ENCODE results near the gene LSAMP.

LSAMP gene

GRCh38 chr3:116285781-116286421, 159.4 kb downstream of the LSAMP start:
- DNase-seq, result no peak

DNA sequence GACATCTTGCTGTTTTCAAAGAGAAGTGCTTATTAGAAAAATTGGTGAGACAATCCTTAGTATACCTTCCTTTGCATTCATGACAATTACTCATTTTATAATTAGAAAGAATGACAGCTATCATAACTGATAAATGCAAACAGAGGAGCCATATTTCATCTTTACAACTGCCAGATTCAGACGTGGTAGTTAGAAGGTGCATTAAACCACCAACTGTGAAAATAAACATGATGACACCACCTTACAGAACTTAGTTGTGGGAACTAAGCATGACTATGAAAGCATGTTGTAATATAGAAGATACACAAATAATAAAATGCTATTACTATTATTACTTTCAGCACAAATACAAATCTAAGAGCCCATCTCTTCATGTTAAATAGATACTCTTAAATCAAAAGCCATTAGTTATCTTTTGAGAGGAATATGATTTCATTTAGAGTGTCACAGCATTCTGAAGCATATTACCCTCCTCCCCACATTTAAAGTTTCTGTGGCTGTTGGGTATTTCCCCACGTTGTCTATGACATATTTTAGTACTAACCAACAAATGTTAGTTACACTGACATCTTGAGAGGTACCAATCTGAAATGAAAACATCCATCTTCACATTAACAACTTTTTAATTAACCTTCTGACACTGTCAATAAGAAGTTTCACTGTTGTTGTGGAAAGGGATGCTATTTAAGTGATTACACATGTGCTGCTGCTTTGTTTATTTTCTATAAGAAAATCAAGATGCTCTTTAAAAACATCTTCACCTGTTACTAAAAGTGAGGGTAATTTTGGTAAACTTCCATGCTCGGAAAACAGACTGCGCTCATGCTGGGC, 163.8 kb downstream of the LSAMP start:
- no peak for DNase-seq

- DNase-seq, result no peak
These were observed 165.1 kb downstream of the LSAMP start for GRCh38 chr3:116280130-116280740.

GRCh38 chr3:116276675-116277074, 168.6 kb downstream of the LSAMP start:
- no peak for DNase-seq

DNA sequence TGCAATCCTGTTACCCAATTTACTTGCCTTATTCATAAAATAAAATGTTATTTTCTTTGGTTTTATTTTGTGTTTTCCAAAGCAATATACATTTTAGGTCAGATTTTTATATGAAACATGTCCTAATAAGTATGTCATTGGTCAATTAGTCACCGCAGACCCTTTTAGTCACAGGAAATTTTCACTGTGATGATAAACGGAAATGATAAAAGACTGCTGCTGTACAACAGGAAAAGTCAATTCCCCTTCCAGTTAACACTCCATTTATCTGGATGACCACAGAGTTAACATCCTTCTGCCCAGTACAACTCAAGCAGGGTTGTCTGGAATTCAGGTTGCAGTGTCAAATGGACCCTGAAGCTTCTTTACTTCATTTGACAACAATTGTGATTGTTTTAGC, 175.2 kb downstream of the LSAMP start:
- DNase-seq, result no peak

DNA sequence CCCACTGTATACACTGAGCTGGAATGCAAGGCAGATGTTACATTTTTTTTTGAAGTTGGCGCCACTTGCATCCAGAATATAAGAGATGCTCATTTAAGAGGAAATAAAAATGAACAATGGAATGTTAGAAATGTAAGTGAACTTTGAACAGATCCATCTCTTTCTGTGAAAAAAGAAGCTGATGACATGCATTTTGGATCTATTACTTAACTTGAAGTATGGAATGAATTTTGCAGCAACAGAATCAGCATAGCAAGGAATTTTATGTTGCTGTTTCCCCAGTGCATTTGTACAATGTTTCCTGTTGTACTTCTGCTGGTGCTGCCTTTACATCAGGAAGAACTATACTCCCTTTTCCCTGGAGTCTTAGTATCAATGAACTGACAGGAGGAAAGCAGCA, 178.2 kb downstream of the LSAMP start:
- no peak for DNase-seq

DNA sequence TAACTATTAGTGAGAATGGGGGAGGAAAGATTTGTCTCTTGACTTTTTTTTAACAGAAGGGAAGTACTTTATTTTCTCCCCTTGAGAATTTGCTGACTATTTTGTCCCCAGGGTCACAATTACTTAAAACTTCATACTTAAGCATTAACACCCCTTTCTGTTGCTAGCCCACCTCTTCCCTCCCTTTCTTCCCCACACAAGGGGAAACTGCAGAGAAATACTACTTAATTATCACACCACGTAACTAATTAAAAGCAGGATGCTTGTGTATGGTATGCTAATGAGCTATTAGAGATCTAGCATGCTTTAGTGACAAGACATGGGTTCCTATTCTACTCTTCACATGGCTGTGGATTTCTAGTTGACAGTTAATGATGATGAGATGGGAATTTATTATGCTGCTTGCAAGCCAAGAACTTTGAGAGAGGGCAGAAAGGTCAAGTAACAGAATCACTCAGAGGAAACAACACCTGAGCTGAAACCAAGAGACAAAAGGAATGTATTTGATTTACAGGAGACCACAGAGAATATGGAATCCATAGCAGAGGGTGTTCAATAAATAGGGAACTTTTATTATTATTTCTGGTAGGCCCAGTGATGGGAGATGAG, 179.2 kb downstream of the LSAMP start:
- DNase-seq, result no peak

DNA sequence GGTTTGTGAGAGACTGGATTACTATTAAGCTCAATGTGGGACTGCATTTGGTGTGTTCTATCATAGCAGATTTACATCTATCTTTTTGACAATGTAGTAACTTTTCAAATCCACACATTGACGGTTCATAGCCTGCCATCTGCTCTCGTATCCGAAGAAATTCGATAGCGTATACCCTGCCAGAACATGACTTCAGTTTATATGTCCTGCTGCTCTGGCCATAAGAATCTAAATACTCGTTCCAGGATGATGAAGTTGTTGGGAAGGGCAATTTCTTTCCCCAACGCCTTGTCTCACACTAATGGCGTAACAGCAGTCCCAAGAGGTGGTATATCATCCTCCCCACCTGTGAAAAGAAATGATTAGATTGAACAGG, 180.0 kb downstream of the LSAMP start:
- DNase-seq, result no peak

DNA sequence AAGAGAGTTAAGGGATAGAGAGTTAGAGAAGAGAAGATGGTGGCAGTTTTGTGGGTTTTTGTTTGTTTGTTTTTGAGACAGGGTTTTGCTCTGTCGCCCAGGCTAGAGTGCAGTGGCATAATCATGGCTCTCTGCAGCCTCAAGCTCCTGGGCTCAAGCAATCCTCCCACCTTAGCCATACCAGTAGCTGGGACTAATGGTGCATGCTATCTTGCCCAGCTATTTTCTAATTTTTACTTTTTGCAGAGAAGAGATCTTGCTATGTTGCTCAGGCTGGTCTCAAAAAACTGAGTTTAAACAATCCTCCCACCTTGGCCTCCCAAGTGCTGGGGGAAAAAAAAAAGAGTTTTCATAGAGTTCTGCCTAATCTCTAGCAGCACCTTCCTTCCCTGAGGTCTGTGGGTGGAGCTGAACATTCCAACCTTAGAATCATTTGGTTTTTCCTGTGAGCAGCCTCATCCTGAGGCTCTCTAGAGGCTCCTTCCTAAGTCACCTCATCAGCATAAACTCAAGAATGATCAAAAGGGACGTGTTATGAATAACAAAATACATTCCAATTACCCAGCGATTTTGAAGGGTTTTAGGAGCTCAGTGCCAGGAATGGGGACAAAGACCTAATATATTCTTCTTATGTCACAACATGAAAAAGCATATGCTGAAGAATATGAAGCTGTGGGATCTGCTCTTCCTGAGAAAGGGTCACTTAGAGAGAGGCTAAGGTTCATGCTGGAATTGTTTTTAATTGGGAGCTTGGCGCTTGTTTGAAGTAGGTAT, 180.6 kb downstream of the LSAMP start:
- no peak for DNase-seq

DNA sequence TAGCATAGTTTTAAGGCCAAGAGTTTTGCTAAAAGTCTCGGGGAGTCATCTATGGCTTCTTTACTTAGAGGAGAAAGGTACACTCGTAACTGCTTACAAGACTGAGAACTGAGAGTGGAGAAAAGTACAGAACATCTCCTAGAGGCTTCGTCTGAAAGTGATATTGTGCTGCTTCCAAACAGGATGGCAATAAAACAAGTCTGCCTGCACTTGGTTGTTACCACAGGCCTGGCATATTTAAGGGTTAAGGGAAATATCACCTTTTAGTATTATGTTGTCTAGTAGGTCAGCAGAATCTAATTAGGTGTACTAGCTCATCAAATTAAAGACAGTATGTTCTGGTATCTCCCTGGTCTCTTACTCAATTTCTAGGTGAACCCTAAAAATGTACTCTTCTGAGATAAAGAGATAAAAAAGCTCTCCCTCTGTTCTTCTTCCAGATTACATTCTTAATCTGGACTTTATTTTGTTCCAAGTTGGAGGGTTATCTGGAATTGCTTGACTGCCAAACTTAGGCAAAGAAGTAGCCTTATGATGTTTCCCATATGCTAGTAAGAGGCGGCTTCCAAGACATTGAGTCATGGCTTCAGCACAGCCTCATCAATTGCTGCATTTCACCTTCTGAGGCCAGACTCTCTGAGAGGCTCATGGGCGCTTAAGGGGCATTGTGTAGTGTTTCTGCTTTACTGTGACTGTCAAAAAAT, 181.3 kb downstream of the LSAMP start:
- DNase-seq, result no peak

- no peak for DNase-seq
These were observed 184.8 kb downstream of the LSAMP start for GRCh38 chr3:116260491-116260890.

DNA sequence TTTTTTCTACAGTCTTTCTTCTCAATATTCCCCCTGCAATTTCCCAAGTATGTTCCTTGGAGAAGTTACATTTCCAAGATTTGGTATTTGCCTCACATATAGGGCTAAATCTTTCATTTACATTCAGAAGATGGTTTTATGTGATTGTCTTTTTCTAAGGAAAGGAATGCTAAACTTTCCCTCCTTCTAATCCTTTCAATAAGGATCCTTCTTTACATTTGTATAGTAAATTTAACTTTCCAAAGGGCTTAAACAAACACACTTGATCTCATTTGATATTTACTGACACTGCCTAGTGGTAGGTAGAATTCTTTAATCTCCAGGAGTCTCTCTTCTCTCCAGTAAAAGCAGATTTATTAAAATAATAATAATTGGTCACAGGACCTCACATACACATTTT, 185.3 kb downstream of the LSAMP start:
- DNase-seq, result no peak

DNA sequence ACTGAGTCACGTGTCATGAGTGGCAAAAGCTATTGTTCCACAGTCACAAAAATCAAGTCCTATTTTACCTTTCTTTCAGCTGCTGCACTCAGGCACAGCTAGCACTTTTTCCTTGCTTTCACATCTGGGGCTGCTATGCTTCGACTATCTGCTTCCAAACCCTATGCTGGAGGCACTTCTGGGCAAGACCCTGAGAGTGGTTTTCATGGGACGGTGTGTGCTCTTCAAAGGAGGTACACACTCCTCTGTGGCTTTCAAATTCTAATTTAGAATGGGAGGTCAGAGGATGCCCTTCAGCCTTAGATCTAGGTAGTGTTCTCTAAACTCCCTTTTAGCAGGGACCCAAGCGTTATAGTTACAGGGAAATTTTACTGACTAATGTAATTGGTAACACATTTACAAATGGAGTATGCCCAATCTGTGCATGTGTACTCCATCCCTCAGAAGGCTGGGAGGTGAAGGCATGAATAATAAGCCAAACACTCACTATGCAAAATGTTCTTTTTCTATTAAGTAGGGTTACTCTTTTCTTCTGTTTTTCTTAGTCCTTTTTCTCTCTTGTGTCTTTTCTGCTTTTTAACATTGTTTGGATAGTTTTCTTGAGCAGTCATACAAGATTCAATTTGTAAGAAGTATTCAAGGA, 188.3 kb downstream of the LSAMP start:
- no peak for DNase-seq

DNA sequence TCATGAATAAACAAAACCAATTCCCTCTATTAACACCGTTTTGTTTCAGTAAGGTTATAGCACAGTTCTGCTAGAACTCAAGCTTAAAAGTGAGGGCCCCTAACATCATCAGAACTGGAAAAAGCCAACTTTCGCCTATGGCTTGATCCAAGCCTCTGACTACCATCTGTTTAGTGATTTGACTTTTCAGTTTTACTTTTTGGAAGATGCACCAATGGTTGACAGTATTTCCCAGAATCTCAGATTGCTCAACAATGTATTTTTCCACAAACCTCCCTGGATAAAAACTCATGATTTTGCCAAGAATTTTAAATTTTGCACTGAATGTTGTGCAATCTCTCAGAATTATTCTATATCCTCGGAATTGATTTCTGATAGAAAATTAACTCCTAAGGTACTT, 190.7 kb downstream of the LSAMP start:
- DNase-seq, result no peak

GRCh38 chr3:116253511-116253910, 191.8 kb downstream of the LSAMP start:
- no peak for DNase-seq

GRCh38 chr3:116247605-116248004, 197.7 kb downstream of the LSAMP start:
- DNase-seq, result no peak

- no peak for DNase-seq
These were observed 198.8 kb downstream of the LSAMP start for GRCh38 chr3:116246406-116246980.

GRCh38 chr3:116242825-116243224, 202.5 kb downstream of the LSAMP start:
- DNase-seq, result no peak

GRCh38 chr3:116241677-116242076, 203.6 kb downstream of the LSAMP start:
- no peak for DNase-seq

DNA sequence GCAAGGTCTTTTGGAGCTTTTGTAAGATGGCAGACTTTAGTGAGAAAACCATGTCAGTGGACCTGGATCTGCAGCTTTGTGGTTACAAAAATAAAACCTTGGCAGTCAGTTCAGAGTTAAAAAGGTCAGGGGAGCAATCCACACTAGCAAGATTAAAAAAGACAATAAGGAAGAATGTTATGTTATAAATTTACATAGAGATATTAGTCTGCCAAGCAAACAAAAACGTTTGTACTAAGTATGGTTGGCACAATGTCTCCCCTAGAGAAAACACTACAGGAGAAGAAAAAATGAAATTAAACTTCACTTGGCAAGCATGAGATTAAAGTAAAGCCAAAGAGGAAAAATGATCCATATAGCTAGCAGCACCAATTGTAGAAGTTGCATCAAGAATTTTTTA, 205.0 kb downstream of the LSAMP start:
- no peak for DNase-seq

DNA sequence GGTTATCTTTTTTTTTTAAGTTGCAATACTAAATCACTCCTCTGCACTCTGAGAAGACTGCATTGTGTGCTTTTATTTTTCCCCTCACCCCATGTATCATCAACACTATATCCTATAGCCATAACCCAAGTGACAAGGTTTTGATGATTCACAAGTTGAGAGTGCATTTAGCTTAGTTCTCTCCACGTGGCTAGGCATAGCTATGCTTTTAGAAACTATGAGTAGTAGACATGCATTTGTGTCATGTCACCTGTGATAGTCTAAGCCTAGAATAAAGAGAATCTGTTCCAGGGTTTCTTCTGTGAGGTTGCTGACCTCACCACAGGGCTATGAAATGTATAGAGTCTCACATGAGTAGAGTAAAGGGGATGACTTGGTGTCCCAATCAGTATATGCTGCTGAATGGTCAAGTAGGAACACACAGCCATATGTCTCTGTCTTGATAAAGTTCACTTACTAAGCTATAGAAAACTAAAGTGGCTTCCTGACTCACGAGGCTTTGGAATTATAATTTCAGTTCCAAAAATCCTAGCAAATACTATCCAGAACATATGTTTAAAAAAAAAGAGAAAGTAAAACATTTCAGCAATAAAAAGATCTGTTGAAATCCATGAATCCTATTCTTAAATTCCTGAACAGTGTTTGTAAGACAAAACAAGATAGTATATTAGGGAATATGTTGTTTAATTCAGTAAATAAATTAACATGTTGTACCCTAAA, 206.3 kb downstream of the LSAMP start:
- DNase-seq, result no peak

Data from CD4-positive, alpha-beta T cell treated with Interleukin-10 for 1 hour (primary cell).